HG03439 (cell line): ENCODE results near the gene UCKL1.
"Not testable (repeated sequence)": the region's sequence is repeated elsewhere in the genome, so short reads cannot be mapped to it uniquely, and the experiment has no call there.

Source experiments
- ATAC-seq: cut with Tn5 transposase; IDR thresholded peaks from one replicate; pipeline ENCODE4 v1.9.1; 2021; ENCODE audit warnings: mild to moderate bottlenecking, moderate library complexity; ENCODE audit not compliant: unreplicated experiment

The UCKL1 gene

DNA sequence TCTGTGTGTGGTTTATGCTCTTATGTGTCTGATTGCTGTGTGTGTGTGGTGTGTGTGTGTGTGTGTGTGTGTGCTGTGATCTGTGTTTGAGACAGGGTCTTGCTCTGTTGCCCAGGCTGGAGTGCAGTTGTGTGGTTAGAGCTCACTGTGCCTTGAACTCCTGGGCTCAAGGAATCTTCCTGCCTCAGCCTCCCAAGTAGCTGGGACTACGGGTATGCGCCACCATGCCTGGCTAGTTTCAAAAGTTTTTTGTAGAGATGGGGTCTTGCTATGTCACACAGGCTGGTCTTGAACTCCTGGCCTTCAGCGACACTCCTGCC is 16.9 kb upstream of the UCKL1 start:
- ATAC-seq, result no peak

DNA sequence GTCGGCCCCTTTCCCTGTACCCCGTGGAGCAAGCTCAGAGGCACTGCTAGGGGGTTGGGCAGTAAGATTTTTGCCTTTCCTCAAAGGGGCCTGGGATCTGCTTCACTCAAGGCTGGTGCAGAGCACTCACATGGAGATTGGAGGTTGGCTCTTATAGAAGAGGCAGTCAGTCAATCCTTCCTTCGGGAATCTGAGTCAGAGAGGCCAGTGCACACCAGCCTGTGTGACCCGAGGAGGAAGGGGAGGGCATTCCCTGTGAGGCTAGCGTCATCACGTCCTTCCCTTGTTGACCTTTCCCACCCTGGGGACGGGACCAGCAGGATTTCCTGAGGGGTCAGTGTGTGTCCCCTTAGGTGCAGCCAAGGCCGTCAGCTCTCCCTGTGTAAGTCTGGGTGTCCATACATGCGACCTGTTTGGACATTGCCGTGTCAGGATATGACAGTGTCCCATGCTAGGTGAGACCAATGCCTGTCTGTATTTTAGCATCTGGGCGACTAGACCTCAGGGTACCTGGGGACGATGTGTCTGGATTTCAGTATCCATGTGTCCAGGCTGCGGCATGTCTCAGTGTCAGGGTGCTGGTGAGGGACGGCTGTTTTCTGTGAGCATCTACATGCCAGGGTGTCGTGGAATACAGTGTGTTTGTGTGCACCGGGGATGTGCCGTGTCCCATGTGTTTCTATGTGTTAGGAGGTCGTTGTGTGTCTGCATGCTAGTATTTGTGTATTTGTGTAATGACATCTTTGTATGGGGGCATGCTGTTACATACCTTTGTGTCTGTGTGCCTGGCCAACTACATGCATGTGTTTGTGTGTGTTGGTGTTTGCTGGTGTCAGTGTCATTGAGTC is 16.3 kb upstream of the UCKL1 start:
- ATAC-seq, result no peak

DNA sequence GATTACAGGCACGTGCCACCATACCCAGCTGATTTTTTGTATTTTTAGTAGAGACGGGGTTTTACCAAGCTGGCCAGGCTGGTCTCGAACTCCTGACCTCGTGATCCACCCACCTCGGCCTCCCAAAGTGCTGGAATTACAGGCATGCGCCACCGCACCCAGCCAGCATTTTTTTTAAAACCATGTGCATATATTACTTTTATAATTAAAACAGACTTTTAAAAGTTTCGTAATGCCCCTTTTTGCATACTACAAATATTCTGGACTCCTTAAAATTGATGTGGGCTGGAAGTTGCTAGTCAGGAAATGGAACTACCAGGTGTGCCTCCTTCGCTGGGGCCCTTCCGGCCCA is 15.7 kb upstream of the UCKL1 start:
- ATAC-seq, result not testable (repeated sequence)

DNA sequence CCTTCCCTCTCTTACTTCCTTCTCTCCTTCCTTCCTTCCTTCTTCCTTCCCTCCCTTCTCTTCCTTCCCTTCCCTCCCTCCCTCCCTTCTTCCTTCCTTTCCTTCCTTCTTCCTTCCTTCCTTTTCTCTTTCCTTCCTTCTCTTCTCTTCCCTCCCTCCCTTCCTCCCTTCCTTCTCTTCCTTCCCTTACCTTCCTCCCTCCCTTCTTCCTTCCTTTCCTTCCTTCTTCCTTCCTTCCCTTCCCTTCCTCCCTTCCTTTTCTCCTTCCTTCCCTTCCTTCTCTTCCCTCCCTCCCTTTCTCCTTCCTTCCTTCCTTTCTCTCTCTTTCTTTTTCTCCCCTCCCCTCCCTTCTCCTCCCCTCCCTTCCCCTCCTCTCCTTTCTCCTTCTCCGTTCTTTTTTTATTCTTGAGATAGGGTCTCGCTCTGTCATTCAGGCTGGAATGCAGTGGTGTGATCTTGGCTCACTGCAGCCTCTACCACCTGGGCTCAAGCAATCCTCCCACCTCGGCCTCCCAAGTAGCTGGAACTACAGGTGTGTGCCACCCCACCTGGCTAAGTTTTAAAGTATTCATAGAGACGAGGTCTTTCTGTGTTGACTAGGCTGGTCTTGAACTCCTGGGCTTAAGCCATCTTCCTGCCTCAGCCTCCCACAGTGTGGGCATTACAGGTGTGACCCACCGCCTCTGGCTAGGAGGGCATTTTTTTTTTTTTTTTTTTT is 14.7 kb upstream of the UCKL1 start:
- ATAC-seq, result no peak

DNA sequence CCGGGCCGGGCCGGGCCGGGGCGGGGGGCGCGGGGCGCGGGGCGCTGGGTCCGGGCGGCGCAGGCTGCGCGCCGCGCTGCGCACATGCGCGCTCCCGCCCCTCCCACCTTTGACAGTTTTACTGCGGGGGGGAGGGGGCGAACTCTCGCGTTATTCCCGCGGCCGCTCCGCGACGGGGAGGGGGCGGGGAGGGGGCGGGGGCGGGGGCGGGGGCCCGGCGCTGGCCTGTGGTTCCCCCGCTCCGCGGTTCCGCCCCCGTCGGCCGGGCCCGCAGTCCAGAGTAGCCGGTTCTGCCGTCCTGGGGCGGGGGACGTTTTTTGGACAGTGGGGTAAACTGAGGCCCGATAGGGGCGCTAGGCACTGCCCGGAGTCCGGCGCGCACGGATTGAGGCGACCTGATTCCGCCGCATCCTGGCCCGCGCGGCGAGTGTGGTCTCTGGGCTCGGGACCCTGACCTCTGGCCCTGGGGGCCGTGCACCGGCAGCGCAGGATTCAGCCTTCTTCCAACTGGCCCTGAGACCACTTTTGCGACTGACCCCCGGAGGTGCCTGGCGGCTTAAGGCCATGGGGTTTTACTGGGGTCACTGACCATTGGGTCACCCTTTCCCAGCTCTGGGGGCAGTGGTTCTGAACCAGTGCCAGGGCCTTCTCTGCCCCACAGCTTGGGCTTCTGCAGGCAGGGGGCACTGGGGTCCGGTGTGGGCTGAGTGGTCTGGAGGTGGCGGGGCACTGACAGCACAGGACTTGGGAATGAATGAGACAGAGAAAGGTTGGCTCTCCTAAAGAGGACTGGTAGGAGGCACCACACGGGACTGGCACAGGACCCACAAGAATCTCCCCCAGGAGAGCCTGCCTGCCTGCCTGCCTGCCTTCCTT is 13.9 kb upstream of the UCKL1 start, which contains the start of gene ZNF512B:
Gene ZNF512B, minus strand, starts transcription at position 93 of the 876 bp plus-strand sequence. CDS start 1,980 bp downstream, outside the sequence.
- no peak for ATAC-seq

DNA sequence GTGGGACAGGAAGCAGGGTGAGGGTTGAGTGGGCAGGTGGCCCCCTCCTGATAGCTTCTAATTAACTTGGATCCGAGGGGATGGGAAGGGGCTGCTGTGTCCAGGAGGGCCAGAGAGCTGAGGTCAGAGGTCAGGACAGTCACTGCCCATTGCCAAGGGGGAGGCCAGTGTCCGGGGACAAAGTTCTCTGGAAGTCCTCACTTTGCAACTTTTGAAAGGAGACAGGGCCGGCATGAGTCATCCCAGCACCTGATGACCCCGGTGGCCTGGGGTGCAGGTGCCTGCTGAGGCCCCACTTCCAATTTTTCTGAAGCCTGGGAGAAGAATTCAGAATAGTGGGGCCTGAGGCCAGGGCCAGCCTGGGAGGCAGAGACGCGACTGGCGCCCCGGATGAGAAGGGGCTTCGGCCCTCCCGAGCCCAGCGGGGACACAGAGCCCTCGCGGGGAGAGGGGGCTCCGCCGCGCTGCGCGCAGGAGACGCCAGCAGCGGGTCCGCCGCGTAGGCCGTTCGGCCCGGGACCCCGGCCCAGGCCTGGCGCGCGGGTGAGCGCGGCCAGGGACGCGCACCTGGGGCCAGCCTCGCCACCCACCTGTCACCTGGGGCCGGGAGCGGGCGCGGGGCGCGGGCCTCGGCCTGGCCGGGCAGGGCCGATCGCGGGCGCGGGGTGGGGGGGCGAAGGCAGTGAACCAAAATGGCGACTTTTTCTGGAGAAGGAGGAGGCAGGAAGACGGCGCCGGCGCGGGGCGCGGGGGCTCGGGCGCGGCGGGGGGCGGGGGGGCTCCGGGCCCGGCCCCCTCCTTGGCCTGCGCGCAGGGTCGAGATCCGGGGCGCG is 12.9 kb upstream of the UCKL1 start:
- no peak for ATAC-seq

DNA sequence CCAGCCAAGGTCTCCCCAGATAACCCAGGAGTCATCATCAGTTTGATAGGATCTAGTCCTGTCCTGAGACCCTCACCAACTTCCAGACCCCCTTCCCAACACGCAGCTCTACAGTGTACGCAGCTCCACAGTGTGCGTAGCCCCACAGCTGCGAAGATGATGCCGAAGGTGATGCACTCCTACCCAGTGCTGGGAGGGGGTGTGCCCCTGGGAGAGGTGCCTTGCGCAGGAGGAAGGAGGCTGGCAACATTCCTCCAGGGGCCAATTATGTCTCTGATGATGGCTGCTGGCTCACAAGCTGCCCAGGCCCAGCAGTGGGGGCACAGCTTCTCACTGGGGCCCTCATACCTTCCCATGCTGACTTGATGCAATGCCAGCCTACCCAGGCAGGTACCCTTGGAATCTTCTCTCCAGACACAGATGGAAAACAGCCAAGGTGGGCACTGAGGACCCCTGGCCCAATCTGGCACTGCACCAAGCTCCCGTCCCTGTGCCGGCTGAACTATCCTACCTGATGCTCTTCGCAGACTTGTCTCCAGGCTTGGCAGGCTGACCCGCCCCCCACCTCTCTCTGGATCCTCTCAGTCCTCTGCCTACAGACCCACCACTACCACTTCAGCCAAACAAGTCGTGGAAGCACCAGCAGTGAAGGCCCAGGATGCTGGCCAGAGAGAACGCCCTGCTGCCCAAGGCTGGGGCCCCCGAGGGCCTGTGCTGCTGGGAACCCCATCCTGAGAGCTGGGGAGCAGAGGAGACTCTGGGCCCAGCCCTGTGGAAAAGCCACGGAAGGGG is 12.1 kb upstream of the UCKL1 start:
- no peak for ATAC-seq

DNA sequence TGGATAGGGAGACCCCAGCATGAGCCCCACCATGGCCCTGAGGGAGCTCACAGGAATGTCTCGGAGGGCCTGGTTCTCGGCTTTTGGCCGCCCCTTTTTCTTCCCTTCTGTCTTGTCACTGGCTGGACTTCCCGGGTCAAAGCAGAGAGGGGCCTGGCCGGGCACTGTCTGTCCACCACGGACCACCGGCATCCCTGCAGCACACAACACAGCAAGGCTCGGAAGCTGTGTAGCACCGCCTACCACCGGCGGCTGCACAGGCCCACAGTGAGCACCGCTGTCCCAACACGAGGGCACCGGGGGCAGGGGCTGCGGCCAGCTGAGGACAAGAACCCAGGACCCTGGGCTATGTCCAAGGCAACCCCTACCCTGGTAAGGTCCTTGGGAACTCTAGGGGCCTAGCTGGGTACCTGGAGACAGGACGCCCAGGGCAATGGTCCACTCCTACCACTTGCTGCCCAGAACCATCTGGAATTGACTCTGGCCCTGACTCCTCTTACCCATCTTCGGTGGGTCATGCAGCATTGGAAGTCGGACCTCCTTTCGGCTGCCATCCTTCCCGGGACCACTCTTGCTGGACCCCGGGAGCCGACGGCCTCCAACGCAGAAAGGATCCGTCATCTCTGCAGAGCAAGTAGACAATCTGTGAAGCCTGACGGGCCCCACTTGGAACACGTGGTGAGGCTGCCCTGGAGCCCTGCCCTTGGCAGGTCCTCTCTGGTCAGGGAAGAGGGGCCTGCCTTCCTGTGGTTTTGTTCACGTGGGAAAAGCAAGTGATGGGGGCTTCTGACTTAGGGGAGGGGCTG is 11.3 kb upstream of the UCKL1 start:
- no peak for ATAC-seq

DNA sequence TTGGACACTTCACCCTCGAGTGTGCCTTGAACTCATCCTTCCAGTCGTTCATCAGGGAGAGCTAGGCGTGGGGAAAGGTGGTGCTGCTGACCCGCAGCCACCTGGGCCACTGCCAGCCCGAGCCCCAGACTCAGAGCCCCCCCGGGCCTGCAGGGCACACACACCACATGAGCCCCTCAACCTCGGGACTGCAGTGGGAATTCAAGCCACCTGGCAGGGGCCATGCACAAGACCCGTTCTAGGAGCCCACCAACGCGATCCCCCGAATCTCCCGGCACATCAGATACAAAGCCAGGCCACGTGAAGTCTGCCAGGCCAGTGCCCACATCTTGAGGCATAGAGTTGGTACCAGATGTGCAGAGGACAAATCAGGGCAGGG is 10.7 kb upstream of the UCKL1 start:
- no peak for ATAC-seq

DNA sequence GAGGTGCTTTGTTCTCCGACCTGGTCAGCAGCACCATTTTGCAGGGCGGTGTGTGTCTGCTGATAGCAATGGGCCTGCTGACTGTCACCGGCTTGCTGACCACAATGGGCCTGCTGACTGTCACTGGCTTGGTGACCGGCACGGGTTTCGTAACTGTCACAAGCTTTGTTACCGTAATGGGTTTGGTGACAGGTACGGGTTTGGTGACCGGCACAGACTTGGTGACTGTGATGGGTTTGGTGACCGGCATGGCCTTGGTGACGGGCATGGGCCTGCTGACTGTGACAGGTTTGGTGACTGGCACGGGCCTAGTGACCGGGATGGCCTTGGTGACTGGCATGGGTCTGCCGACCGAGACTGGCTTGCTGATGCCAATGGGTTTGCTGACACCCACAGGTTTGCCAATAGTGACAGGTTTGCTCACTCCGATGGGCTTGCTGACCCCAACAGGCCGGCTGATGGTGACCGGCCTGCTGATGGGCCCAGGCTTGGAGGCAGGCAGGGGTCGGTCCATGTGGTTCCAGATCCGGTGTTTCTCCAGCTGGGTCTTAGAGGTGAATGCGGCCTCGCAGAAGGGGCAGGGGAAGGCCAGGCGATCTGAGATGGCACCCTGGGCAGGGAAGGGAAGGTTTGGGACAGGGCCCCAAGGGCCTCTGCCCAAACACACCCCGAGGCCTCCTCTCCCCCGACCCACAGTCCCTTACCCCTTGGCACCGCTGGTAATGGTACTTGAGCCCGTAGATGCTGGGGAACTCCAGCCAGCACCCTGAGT is 10.1 kb upstream of the UCKL1 start:
- ATAC-seq, result no peak

DNA sequence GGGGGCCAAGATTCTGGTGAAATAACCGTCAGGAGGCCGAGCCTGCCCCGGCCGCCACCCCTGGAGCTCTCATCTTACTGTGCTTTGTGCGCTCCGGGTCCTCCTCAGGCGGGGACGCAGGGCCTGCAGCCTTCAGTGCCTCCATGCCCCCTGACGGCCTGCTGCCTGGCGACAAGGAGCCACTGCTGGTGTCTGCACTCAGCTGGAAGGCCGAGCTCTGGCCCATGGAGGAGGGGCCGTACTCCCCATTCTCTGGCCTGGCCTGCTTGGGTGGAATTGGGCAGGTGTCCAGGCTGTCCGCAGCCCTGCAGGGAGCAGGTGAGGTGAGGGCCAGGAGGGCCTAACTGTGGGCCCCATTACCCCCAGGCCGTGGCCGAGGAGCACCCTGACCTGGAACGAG is 8.2 kb upstream of the UCKL1 start:
- no peak for ATAC-seq

DNA sequence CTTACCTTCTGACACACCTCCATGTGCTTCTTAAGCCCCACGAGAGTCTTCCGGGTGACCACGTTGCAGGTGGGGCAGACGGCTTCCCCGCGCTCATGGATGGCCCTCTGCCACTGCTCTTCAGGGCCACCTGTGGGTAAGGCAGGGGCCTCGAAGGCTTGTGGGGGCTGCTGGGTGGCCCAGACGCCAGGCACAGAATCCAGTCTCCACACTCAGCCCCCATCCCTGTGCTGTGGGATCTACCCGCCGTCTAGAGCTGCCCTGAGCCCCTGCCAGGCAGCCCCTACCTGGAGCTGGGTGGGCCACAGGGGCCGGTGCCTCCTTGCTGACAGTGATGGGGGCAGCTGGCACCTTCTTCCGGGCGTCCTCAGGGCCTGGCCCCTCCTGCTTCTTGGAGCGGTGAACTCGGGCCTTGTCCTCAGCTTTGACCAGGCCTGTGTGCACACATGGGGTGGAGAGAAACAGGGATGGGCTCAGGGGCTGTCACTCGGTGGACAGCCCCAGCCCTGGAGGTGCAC is 7.6 kb upstream of the UCKL1 start:
- no peak for ATAC-seq

DNA sequence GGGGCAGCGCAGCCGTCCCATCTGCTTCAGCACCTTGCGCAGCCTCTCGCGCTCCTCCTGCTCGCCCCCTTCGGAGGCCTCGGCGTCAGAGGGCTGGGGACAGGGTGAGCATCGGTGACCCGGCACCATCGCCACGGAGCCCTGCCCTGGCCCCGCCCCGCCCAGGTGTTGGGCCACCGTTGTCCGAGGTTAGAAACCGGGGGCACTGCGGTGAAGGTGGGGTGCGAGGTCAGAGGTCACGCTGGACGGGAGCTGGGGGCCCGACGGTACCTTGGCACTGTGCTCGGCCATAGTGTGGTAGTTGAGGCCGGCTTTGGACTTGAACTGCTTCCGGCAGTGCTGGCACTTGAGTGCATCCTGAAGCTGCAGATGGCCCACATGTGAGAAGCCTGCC is 7.1 kb upstream of the UCKL1 start:
- no peak for ATAC-seq

DNA sequence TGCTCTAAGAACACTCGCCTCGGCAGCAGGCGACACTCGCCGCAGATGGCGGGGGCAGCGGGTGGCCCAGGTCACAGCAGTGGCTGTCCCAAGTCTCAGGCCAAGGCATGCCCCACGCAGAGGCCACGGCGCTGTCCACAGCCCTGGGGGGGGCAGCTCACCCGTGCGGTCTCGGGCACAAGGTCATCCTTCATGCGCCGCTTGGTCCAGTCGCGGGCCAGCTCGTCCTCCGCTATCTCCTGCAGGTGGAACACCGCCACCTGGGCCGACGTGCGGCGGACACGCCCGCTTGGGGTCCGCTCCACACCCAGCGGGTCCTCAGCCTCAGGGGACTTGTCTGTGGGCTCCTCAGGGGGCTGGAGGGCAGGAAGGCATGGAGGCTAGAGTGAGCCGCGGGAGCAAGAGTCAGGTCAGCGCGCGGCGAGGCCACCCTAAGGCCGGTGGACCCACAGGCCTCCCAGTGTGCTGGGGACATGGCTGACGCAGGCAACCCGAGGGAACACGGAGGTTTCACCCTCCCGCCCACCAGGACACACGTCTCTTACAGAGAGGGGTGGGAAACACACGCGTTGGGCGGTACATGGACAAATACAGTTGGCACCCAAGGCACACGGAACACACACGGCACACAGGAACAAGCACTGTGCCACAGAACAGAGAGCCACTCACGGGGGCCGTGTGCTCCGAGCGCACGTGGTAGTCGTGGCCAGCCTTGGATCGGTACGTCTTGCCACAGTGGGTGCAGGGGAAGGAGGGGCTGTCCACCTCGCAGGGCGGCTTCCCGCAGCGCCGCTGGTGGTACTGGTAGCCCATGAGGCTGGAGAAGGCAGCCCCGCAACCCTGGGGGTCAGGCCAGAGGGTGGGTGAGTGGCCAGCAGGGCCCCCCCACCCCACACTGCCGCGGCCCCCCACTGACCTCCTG is 6.5 kb upstream of the UCKL1 start:
- no peak for ATAC-seq

DNA sequence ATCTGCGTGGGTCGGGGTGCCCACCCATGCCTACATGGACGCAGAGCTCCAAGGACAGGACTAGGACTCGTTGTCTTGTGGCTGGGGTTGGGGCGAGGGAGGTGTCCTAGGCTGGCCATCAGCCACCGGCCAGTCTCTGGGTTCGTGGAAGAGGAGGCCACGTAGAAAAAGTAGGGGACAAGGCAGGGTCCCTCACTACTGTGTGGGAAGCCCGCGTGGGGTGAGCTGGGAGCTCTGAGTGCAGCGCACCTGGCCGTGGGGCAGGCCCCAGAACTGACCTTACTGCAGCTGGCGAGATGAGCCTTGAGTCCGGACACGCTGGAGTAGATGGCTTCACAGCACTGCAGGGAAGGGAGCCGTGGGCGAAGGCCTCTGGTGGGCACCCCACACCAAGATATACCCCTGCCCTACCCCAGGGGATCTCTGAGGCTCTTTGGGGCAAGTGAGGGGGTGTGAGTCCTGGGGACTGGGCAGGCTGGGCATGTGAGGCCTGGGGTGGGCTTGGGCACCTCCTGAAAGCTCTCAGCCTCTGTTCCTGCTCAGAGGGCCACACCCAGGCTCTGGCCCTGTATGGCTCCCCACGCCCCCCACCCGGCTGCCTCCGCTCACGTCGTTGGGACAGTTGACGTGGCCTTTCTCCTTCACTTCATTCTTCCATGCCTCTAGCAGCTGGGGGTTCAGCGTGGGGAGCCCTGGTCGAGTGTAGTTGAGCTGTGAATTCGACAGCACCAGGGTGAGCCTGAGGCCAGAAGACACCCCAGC is 5.6 kb upstream of the UCKL1 start:
- no peak for ATAC-seq
